DMS 273 (cell line): ENCODE data around the gene DENND1A.
"Not testable (repeated sequence)": the region's sequence is repeated elsewhere in the genome, so short reads cannot be mapped to it uniquely, and the experiment has no call there.

ENCODE experiments used
- DNase-seq: peaks from one replicate; lab custom pipeline; 2025; ENCODE audit not compliant: unreplicated experiment; lab: John Stamatoyannopoulos, UW

DENND1A gene

DNA sequence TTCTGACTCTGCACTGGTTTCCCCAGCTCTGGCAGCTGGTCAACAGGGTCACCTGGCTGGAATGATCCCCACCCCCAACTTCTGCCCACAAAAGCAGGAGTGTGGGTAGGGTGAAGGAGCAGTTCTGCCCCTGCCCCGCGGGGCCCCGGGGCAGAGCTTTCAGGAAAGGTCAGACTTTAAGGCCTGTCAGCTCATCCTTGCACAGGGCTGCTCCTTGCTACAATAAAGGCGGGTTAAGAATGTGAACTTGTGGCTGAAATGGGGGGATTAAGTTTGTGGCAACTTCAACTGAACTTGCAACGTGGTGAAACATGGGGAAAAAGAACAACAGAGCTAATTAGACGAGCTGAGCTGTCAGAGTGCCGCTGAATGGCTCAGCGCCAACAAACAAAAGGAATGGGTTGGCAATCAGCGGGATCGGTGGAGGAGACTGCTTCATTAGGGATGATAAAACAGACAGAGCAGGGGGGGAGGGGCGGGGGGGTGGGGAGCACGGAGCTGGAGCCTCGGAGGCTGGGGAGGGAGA lies 523.2 kb downstream of the DENND1A start:
- DNase-seq = peak; percentile 53

GRCh38 chr9:123406016-123406415 lies 523.9 kb downstream of the DENND1A start:
- no peak for DNase-seq

DNA sequence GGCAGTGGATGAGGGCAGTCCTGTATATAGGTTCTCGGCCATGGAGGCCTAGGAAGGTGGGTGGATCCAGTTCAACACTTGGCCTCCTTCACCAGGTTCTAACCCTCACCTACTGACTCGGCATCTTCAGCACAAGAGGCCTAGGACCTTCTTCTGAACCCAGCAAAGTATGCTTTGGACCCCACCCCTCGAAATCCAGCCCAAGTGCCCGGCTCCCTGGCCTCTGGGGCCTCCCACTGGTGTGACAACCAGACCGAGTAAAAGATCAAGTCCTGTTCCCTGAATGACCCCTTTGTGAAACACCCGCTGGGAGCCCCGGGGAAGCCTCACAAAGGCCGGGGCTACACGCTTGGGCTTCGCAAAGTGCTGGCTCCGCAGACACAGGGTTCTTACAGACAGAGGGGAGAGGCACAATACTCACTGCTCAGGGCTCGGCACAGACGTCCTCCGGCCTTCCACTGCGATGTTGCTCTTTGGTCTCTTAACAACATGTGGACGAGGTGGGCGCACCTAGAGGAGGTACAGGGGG lies 526.9 kb downstream of the DENND1A start:
- no peak for DNase-seq

GRCh38 chr9:123401879-123402513 lies 527.9 kb downstream of the DENND1A start:
- peak; percentile 73 for DNase-seq

DNA sequence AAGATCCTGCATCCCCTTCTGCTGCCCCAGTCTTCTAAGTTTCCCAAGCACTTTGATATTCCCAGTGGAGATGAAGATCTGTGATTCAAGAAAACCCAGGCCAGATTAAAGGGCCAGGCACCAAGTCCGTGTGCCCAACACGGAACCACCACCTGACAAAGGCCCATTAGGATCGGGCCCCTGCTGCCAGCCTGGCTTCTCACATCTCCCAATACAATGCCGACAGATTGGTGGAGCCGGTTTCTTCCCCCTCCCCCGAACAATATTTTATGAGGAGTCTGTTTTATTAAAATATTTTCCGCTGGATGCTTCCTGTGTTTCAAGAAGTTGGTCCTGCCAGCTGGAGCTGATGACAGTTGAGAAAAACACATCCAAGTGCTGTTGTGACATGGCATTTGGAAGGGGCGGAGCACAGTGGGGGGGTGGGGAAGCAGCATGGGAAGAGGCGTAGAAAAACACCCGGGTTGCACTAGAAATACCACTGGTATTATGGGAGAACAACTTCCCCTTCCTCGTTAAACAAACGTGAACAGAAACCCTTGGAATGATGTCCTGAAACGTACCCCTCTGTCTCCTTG lies 528.9 kb downstream of the DENND1A start:
- no peak for DNase-seq

- peak; percentile 46 for DNase-seq
Measured at GRCh38 chr9:123399803-123400378, 530.0 kb downstream of the DENND1A start.

DNA sequence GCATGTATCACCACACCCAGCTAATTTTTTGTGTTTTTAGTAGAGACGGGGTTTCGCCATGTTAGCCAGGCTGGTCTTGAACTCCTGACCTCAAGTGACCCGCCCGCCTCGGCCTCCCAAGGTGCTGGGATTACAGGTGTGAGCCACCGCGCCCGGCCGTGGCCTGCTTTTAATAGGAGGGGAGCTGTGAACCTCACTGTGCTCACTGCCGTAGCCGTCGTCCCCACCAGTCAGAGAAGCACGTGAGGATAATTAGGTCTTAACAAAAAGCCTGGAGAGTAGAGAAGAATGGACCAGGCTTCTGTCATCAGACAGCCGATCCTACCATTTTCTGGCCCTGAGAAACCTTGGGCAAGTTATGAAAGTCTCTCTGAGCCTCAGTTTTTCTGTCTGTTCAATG lies 531.0 kb downstream of the DENND1A start:
- DNase-seq = not testable (repeated sequence)

- DNase-seq = peak; percentile 70
Measured at GRCh38 chr9:123397975-123398374, 532.0 kb downstream of the DENND1A start.

DNA sequence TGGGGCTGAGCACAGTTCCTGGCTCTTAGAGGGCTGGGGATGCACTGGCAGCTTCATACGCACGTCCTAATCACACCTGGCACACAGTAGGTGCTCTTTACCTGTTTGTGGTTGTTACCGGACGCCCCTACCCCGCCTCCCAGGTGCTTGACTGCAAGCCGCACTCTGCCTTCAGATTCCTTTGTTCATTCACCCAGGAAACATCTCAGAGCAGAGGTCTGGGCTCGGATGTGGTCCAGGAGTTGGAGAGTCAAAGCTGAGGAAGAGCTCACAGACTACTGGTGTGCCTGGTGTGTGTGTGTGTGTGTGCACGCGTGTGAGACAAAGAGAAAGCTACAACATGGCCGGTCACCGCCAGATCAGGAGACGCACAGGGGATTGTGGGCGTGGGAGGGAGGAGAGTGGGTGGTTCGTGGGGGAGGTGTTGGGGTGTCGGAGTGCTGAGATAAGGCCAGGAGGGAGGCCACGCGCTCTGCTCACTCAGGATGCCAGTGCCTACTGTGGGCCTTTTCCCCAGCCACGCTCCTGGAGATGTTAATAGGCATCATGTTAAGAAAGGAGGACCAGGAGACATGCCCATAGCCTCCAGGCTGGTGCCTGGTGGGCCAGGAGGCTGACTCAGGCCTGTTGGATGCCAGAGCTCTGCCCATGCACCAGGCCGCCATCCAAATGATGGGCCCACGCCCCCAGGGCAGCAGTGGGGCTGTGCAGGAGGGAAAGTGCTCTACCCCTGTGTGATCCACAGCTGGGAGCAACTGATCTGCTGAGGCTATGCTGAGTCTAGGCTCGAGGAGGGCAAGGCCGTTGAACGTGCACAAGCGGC lies 534.0 kb downstream of the DENND1A start:
- DNase-seq = peak; percentile 75

- peak; percentile 98 for DNase-seq
Measured at GRCh38 chr9:123395276-123395688, 534.6 kb downstream of the DENND1A start.

DNA sequence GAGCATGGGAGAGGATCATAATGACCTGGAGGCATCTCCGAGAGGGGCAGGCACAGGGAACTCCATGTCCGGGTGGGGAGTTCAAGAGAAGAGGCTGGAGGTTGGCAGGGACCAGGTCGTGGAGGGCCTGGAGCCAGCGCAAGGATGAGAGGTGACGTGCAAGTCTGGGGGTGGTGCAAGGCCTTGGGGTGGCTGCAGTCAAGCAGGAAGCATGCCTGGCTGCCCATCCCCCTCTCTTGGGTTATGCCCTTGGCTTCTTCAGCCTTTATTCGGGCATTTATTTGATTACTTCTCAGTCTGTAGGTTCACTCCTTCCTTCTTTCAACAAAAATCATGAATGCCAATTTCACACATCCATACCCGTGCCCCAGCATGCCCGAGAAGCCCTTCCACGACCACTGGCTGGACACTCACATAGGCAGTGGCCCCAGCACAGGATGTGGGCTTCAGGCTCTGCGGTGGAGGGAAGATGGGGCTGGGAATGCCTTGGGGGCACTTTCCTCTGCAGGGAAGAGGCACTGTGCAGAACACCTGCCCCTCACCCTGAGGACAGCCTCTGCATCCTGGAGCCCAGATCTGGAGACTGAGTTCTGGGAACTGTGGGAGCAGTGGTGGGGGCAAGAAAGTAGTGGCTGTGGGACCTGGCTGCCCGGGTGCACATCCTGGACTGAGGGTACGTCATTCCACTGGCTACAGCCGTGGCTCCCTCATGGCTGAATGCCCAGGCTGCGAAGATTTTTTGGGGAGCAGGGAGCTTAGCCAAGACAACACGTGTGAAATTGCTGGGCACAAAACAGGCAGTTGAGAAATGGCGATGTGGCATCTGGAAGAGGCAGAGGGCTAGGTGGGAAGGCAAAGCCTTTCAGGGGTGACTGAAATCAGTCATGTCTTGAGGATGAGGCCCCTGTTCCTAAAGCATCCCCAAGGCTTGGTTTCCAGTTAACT lies 535.4 kb downstream of the DENND1A start:
- DNase-seq = peak; percentile 65

DNA sequence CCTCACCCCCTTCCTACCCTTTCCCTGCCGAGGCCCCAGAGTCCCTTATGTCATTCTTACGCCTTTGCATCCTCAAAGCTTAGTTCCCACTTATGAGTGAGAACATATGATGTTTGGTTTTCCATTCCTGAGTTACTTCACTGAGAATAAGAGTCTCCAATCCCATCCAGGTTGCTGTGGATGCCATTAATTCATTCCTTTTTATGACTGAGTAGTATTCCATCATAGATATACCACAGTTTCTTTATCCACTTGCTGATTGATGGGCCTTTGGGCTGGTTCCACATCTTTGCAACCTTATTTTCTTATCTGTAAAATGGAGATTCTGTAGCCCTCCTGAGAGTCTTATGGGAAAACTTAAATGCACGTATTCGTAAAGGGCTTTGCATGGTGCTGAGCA lies 537.1 kb downstream of the DENND1A start:
- DNase-seq = no peak

- DNase-seq = no peak
Measured at GRCh38 chr9:123391946-123392345, 538.0 kb downstream of the DENND1A start.

GRCh38 chr9:123391233-123391632 lies 538.7 kb downstream of the DENND1A start:
- DNase-seq = no peak

- no peak for DNase-seq
Measured at GRCh38 chr9:123390337-123391135, 539.4 kb downstream of the DENND1A start.

GRCh38 chr9:123389698-123390097 lies 540.2 kb downstream of the DENND1A start:
- DNase-seq = no peak

DNA sequence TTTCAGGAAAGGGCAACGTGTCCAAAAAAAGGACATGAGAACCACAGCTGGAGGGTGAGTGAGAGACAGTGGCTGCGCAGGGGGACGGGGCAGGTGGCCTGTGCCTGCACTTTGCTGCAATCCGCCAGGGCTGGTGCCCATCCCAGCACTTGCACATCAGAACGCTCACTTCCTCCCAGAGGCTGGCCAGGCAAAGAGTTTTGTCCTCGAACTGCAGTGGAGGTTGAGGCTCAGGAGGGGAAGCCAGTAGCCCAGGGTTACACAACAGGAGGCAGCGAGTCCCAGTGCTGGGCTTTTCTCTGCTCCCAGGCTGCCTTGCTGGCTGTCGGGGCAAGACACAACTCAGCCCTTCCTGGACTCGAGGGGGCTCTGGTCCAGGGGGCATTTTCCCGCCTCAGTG lies 540.9 kb downstream of the DENND1A start:
- no peak for DNase-seq

DNA sequence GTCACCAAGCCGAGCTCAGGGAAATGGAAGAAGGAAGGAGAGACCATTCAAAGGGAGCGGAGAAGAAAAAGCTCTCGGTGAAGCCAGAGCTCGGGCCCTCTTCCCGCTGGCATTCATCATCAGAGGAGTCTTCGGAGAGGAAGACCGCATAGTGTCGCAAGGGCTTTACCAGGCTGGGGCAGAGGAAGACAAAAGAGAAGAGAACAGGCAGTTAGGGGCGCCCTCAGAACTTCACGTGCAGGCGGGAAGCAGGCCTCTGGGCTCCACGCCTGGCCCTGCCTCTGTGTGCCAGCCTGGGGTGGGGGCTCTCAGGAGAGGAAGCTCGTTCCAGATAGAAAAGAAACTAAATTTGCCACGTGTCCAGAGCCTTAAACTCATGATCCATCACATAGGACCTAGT lies 542.2 kb downstream of the DENND1A start:
- no peak for DNase-seq

GRCh38 chr9:123383512-123384170 lies 546.3 kb downstream of the DENND1A start:
- DNase-seq = no peak
